ENCODE results near the gene CYP2C19. TPM values are rescaled to one million over a fixed set of nuclear protein-coding genes. Genes with fewer than 3 reads are reported as not detected.
"Not testable (repeated sequence)": the region's sequence is repeated elsewhere in the genome, so short reads cannot be mapped to it uniquely, and the experiment has no call there.

CYP2C19 gene
- polyA plus RNA-seq, 2 donors, result 0.35 to 3.0 TPM

- H3K4me3 ChIP-seq (ENCODE audit: low read depth in 1 of 2, low read length in 2 of 2), result no peak overlapping the region
- H3K36me3 ChIP-seq (ENCODE audit: control insufficient read depth in 2 of 2, insufficient read depth in 2 of 2, low read length in 1 of 2), result no peaks in the 10 kb centered on the region
- no peaks in the 10 kb centered on the region for H3K4me1 ChIP-seq (ENCODE audit: control insufficient read depth in 2 of 2, insufficient read depth in 2 of 2, low read length in 1 of 2)
- WGBS, 2 donors, result 57 to 59% methylated on average over 1 of the region's 1 CpG
- H3K27ac ChIP-seq (ENCODE audit: low read depth in 2 of 2, low read length in 1 of 2), result no peak overlapping the region
- H3K9me3 ChIP-seq (ENCODE audit: control insufficient read depth in 2 of 2, insufficient read depth in 1 of 2, low read depth in 1 of 2, low read length in 1 of 2), result peaks cover 0 to under 1% of the 10 kb centered on the region in 2 donors
- no peaks in the 10 kb centered on the region for H3K27me3 ChIP-seq (ENCODE audit: control insufficient read depth in 1 of 2, insufficient read depth in 2 of 2, low read length in 2 of 2)
Measured at GRCh38 chr10:94853065-94853464, 90.6 kb downstream of the CYP2C19 start.

GRCh38 chr10:94858005-94858404 lies 95.5 kb downstream of the CYP2C19 start:
- WGBS, 2 donors, result 36 to 43% methylated on average over 4 of the region's 4 CpGs
- no peaks in the 10 kb centered on the region for H3K27me3 ChIP-seq (ENCODE audit: control insufficient read depth in 1 of 2, insufficient read depth in 2 of 2, low read length in 2 of 2)
- no peaks in the 10 kb centered on the region for H3K36me3 ChIP-seq (ENCODE audit: control insufficient read depth in 2 of 2, insufficient read depth in 2 of 2, low read length in 1 of 2)
- no peaks in the 10 kb centered on the region for H3K4me1 ChIP-seq (ENCODE audit: control insufficient read depth in 2 of 2, insufficient read depth in 2 of 2, low read length in 1 of 2)
- H3K9me3 ChIP-seq (ENCODE audit: control insufficient read depth in 2 of 2, insufficient read depth in 1 of 2, low read depth in 1 of 2, low read length in 1 of 2), result peaks cover 0 to 5% of the 10 kb centered on the region in 2 donors
- no peak overlapping the region for H3K4me3 ChIP-seq (ENCODE audit: low read depth in 1 of 2, low read length in 2 of 2)
- no peak overlapping the region for H3K27ac ChIP-seq (ENCODE audit: low read depth in 2 of 2, low read length in 1 of 2)

- 78 to 81% methylated on average over 3 of the region's 3 CpGs for WGBS, 2 donors
- no peaks in the 10 kb centered on the region for H3K4me1 ChIP-seq (ENCODE audit: control insufficient read depth in 2 of 2, insufficient read depth in 2 of 2, low read length in 1 of 2)
Measured at GRCh38 chr10:94859086-94859485, 96.6 kb downstream of the CYP2C19 start.

GRCh38 chr10:94878649-94879048 lies 116.2 kb downstream of the CYP2C19 start:
- Histone ChIP-seq H3K4me1 (ENCODE audit: control insufficient read depth in 2 of 2, insufficient read depth in 2 of 2, low read length in 1 of 2) (no peaks in the 10 kb centered on the region), H3K27me3 (ENCODE audit: control insufficient read depth in 1 of 2, insufficient read depth in 2 of 2, low read length in 2 of 2) (no peaks in the 10 kb centered on the region), H3K4me3 (ENCODE audit: low read depth in 1 of 2, low read length in 2 of 2) (no peak overlapping the region), H3K36me3 (ENCODE audit: control insufficient read depth in 2 of 2, insufficient read depth in 2 of 2, low read length in 1 of 2) (no peaks in the 10 kb centered on the region), H3K27ac (ENCODE audit: low read depth in 2 of 2, low read length in 1 of 2) (no peak overlapping the region), H3K9me3 (ENCODE audit: control insufficient read depth in 2 of 2, insufficient read depth in 1 of 2, low read depth in 1 of 2, low read length in 1 of 2) (no peaks in the 10 kb centered on the region)
- 78 to 90% methylated on average over 1 of the region's 1 CpG for WGBS, 2 donors

More at GRCh38 chr10:94859086-94859485, 96.6 kb downstream of the CYP2C19 start:
- Histone ChIP-seq H3K9me3 (ENCODE audit: control insufficient read depth in 2 of 2, insufficient read depth in 1 of 2, low read depth in 1 of 2, low read length in 1 of 2) (peaks cover 0 to 5% of the 10 kb centered on the region in 2 donors), H3K27me3 (ENCODE audit: control insufficient read depth in 1 of 2, insufficient read depth in 2 of 2, low read length in 2 of 2) (no peaks in the 10 kb centered on the region), H3K36me3 (ENCODE audit: control insufficient read depth in 2 of 2, insufficient read depth in 2 of 2, low read length in 1 of 2) (no peaks in the 10 kb centered on the region), H3K4me3 (ENCODE audit: low read depth in 1 of 2, low read length in 2 of 2) (no peak overlapping the region), H3K27ac (ENCODE audit: low read depth in 2 of 2, low read length in 1 of 2) (no peak overlapping the region)

- no peaks in the 10 kb centered on the region for H3K36me3 ChIP-seq (ENCODE audit: control insufficient read depth in 2 of 2, insufficient read depth in 2 of 2, low read length in 1 of 2)
- H3K4me1 ChIP-seq (ENCODE audit: control insufficient read depth in 2 of 2, insufficient read depth in 2 of 2, low read length in 1 of 2), result no peaks in the 10 kb centered on the region
- H3K4me3 ChIP-seq (ENCODE audit: low read depth in 1 of 2, low read length in 2 of 2), result no peak overlapping the region
- no peaks in the 10 kb centered on the region for H3K27me3 ChIP-seq (ENCODE audit: control insufficient read depth in 1 of 2, insufficient read depth in 2 of 2, low read length in 2 of 2)
- H3K9me3 ChIP-seq (ENCODE audit: control insufficient read depth in 2 of 2, insufficient read depth in 1 of 2, low read depth in 1 of 2, low read length in 1 of 2), result no peaks in the 10 kb centered on the region
- 81 to 83% methylated on average over 1 of the region's 1 CpG for WGBS, 2 donors
- H3K27ac ChIP-seq (ENCODE audit: low read depth in 2 of 2, low read length in 1 of 2), result no peak overlapping the region
Measured at GRCh38 chr10:94879214-94879613, 116.7 kb downstream of the CYP2C19 start.

GRCh38 chr10:94889123-94889522 lies 126.6 kb downstream of the CYP2C19 start:
- no peaks in the 10 kb centered on the region for H3K4me1 ChIP-seq (ENCODE audit: control insufficient read depth in 2 of 2, insufficient read depth in 2 of 2, low read length in 1 of 2)
- WGBS, 2 donors, result 71 to 74% methylated on average over 3 of the region's 3 CpGs
- H3K27me3 ChIP-seq (ENCODE audit: control insufficient read depth in 1 of 2, insufficient read depth in 2 of 2, low read length in 2 of 2), result no peaks in the 10 kb centered on the region
- H3K27ac ChIP-seq (ENCODE audit: low read depth in 2 of 2, low read length in 1 of 2), result no peak overlapping the region
- H3K4me3 ChIP-seq (ENCODE audit: low read depth in 1 of 2, low read length in 2 of 2), result no peak overlapping the region
- H3K36me3 ChIP-seq (ENCODE audit: control insufficient read depth in 2 of 2, insufficient read depth in 2 of 2, low read length in 1 of 2), result no peaks in the 10 kb centered on the region
- peaks cover 0 to 6% of the 10 kb centered on the region in 2 donors for H3K9me3 ChIP-seq (ENCODE audit: control insufficient read depth in 2 of 2, insufficient read depth in 1 of 2, low read depth in 1 of 2, low read length in 1 of 2)

- Histone ChIP-seq H3K4me1 (ENCODE audit: control insufficient read depth in 2 of 2, insufficient read depth in 2 of 2, low read length in 1 of 2) (no peaks in the 10 kb centered on the region), H3K27ac (ENCODE audit: low read depth in 2 of 2, low read length in 1 of 2) (no peak overlapping the region), H3K27me3 (ENCODE audit: control insufficient read depth in 1 of 2, insufficient read depth in 2 of 2, low read length in 2 of 2) (no peaks in the 10 kb centered on the region), H3K9me3 (ENCODE audit: control insufficient read depth in 2 of 2, insufficient read depth in 1 of 2, low read depth in 1 of 2, low read length in 1 of 2) (peaks cover 0 to 6% of the 10 kb centered on the region in 2 donors), H3K4me3 (ENCODE audit: low read depth in 1 of 2, low read length in 2 of 2) (no peak overlapping the region), H3K36me3 (ENCODE audit: control insufficient read depth in 2 of 2, insufficient read depth in 2 of 2, low read length in 1 of 2) (no peaks in the 10 kb centered on the region)
- WGBS, 2 donors, result 83 to 95% methylated on average over 4 of the region's 4 CpGs
Measured at GRCh38 chr10:94890264-94891022, 128.0 kb downstream of the CYP2C19 start.

GRCh38 chr10:94898414-94898813 lies 135.9 kb downstream of the CYP2C19 start:
- not testable (repeated sequence) for H3K27ac ChIP-seq (ENCODE audit: low read depth in 2 of 2, low read length in 1 of 2); H3K36me3 ChIP-seq (ENCODE audit: control insufficient read depth in 2 of 2, insufficient read depth in 2 of 2, low read length in 1 of 2); H3K9me3 ChIP-seq (ENCODE audit: control insufficient read depth in 2 of 2, insufficient read depth in 1 of 2, low read depth in 1 of 2, low read length in 1 of 2); H3K27me3 ChIP-seq (ENCODE audit: control insufficient read depth in 1 of 2, insufficient read depth in 2 of 2, low read length in 2 of 2); H3K4me3 ChIP-seq (ENCODE audit: low read depth in 1 of 2, low read length in 2 of 2); H3K4me1 ChIP-seq (ENCODE audit: control insufficient read depth in 2 of 2, insufficient read depth in 2 of 2, low read length in 1 of 2)
- WGBS, 2 donors, result 65 to 70% methylated on average over 7 of the region's 7 CpGs

- Histone ChIP-seq H3K9me3 (ENCODE audit: control insufficient read depth in 2 of 2, insufficient read depth in 1 of 2, low read depth in 1 of 2, low read length in 1 of 2) (no peaks in the 10 kb centered on the region), H3K27ac (ENCODE audit: low read depth in 2 of 2, low read length in 1 of 2) (no peak overlapping the region)
- 69 to 72% methylated on average over 1 of the region's 1 CpG for WGBS, 2 donors
Measured at GRCh38 chr10:94902080-94902479, 139.6 kb downstream of the CYP2C19 start.

GRCh38 chr10:94902570-94902969 lies 140.1 kb downstream of the CYP2C19 start:
- Histone ChIP-seq H3K4me3 (ENCODE audit: low read depth in 1 of 2, low read length in 2 of 2) (no peak overlapping the region), H3K27ac (ENCODE audit: low read depth in 2 of 2, low read length in 1 of 2) (no peak overlapping the region), H3K9me3 (ENCODE audit: control insufficient read depth in 2 of 2, insufficient read depth in 1 of 2, low read depth in 1 of 2, low read length in 1 of 2) (no peaks in the 10 kb centered on the region), H3K4me1 (ENCODE audit: control insufficient read depth in 2 of 2, insufficient read depth in 2 of 2, low read length in 1 of 2) (no peaks in the 10 kb centered on the region), H3K36me3 (ENCODE audit: control insufficient read depth in 2 of 2, insufficient read depth in 2 of 2, low read length in 1 of 2) (no peaks in the 10 kb centered on the region), H3K27me3 (ENCODE audit: control insufficient read depth in 1 of 2, insufficient read depth in 2 of 2, low read length in 2 of 2) (no peaks in the 10 kb centered on the region)
- WGBS, 2 donors, result 0% methylated on average over 1 of the region's 1 CpG

More at GRCh38 chr10:94902080-94902479, 139.6 kb downstream of the CYP2C19 start:
- Histone ChIP-seq H3K36me3 (ENCODE audit: control insufficient read depth in 2 of 2, insufficient read depth in 2 of 2, low read length in 1 of 2) (no peaks in the 10 kb centered on the region), H3K27me3 (ENCODE audit: control insufficient read depth in 1 of 2, insufficient read depth in 2 of 2, low read length in 2 of 2) (no peaks in the 10 kb centered on the region), H3K4me3 (ENCODE audit: low read depth in 1 of 2, low read length in 2 of 2) (no peak overlapping the region), H3K4me1 (ENCODE audit: control insufficient read depth in 2 of 2, insufficient read depth in 2 of 2, low read length in 1 of 2) (no peaks in the 10 kb centered on the region)

All from esophagus (tissue), 2 donors.